H1 (cell line): ENCODE data around the gene CACNG5. TPM values are rescaled to one million over a fixed set of nuclear protein-coding genes. Genes with fewer than 3 reads are reported as not detected.

ENCODE experiments used
- CTCF ChIA-PET: fragments of 300-600 bp; sonication (Branson Sonifier 250); formaldehyde crosslinking; loops from one replicate; lab custom pipeline; 2021; ENCODE audit not compliant: partially characterized antibody; lab: Charles Lee
- POLR2A ChIA-PET: fragments of 300-600 bp; sonication (Branson Sonifier 250); formaldehyde crosslinking; loops from one replicate; lab custom pipeline; 2021; ENCODE audit warnings: inconsistent platforms; ENCODE audit not compliant: partially characterized antibody; lab: Charles Lee
- DNase-seq, 2 experiments: peaks; one replicate each; pipeline versions ENCODE4 v3.0.0 to v3.0.0-alpha.2; 2010 to 2022; ENCODE audit warnings: low spot score in 2 of 2, low read depth in 1 of 2, mixed read lengths in 1 of 2
- FAIRE-seq: peaks from 2 replicates; lab custom pipeline; 2011; peaks lifted over from hg19 to GRCh38; lab: Jason Lieb, UNC
- H2AFZ ChIP-seq: 2 replicates; pipeline ENCODE4 v1.8.1; 2012; ENCODE audit warnings: low read length, inconsistent platforms
- H2AK5ac ChIP-seq: 2 replicates; pipeline ENCODE4 v1.6.1; 2013; ENCODE audit warnings: low read depth, low read length
- H2BK120ac ChIP-seq: replicated peaks from 2 replicates; pipeline ENCODE3; 2013; ENCODE audit warnings: low read depth, low read length, inconsistent platforms
- H2BK12ac ChIP-seq: 2 replicates; pipeline ENCODE4 v1.6.1; 2013; ENCODE audit warnings: low read depth, low read length
- H2BK15ac ChIP-seq: 2 replicates; pipeline ENCODE4 v1.6.1; 2013; ENCODE audit warnings: low read length
- H2BK20ac ChIP-seq: 2 replicates; pipeline ENCODE4 v1.6.1; 2013; ENCODE audit warnings: low read length
- H2BK5ac ChIP-seq: 2 replicates; pipeline ENCODE4 v1.6.1; 2013; ENCODE audit warnings: low read depth, low read length
- H3K14ac ChIP-seq: 2 replicates; pipeline ENCODE4 v1.6.1; 2013; ENCODE audit warnings: inconsistent platforms; ENCODE audit not compliant: insufficient read length
- H3K18ac ChIP-seq: 2 replicates; pipeline ENCODE4 v1.6.1; 2013; ENCODE audit warnings: low read length; ENCODE audit errors: extremely low read depth
- H3K23ac ChIP-seq: 2 replicates; pipeline ENCODE4 v1.6.1; 2013; ENCODE audit warnings: inconsistent platforms; ENCODE audit not compliant: insufficient read length
- H3K23me2 ChIP-seq: 2 replicates; pipeline ENCODE4 v1.6.1; 2013; ENCODE audit warnings: low read depth, low read length
- H3K27ac ChIP-seq: 2 replicates; pipeline ENCODE4 v1.6.1; 2011; ENCODE audit warnings: low read depth, low read length, inconsistent platforms
- H3K27me3 ChIP-seq, 4 experiments: replicated peaks in 1 of 4; 1 replicate in 1 of 4; 2 replicates in 3 of 4; pipeline versions ENCODE4 v1.6.1 to v1.8.1; 2011 to 2013; ENCODE audit warnings: low read length in 3 of 4, mild to moderate bottlenecking in 3 of 4, inconsistent platforms in 2 of 4, mixed read lengths in 2 of 4, moderate library complexity in 1 of 4; ENCODE audit not compliant: control insufficient read depth in 3 of 4, insufficient read depth in 3 of 4; ENCODE audit errors: extremely low read depth in 1 of 4
- H3K36me3 ChIP-seq, 4 experiments: 2 replicates each; pipeline versions ENCODE4 v1.6.1 to v1.8.1; 2011 to 2013; ENCODE audit warnings: mild to moderate bottlenecking in 4 of 4, low read length in 3 of 4, moderate library complexity in 2 of 4, control low read depth in 1 of 4, inconsistent platforms in 1 of 4; ENCODE audit not compliant: insufficient read depth in 4 of 4, control insufficient read depth in 2 of 4
- H3K4ac ChIP-seq: replicated peaks from 2 replicates; pipeline ENCODE3; 2013; ENCODE audit warnings: low read length, low read depth, mixed read lengths, inconsistent platforms; ENCODE audit not compliant: insufficient read length
- H3K4me1 ChIP-seq, 4 experiments: replicated peaks in 1 of 4; 1 replicate in 1 of 4; 2 replicates in 3 of 4; pipeline versions ENCODE4 v1.6.1 to v1.8.1; 2011 to 2013; ENCODE audit warnings: low read length in 3 of 4, inconsistent platforms in 2 of 4, mixed read lengths in 1 of 4; ENCODE audit not compliant: insufficient read depth in 4 of 4, control insufficient read depth in 3 of 4
- H3K4me2 ChIP-seq, 2 experiments: 2 replicates each; pipeline versions ENCODE4 v1.6.1 to v1.8.1; 2011 to 2013; ENCODE audit warnings: low read depth in 2 of 2, low read length in 2 of 2, control low read depth in 1 of 2, inconsistent platforms in 1 of 2, mild to moderate bottlenecking in 1 of 2; ENCODE audit not compliant: insufficient read depth in 1 of 2
- H3K4me3 ChIP-seq, 4 experiments: fragments of 200-600, 300-600 bp in 1 of 4; sonication (generic), shearing (Covaris generic), sonication (Bioruptor Twin) in 1 of 4; 2 replicates each; pipeline versions ENCODE4 v1.5.1 to v1.8.1; 2011 to 2016; ENCODE audit warnings: low read length in 4 of 4, low read depth in 3 of 4, control low read depth in 2 of 4, inconsistent platforms in 2 of 4, mild to moderate bottlenecking in 2 of 4, mixed read lengths in 1 of 4, moderate library complexity in 1 of 4; ENCODE audit not compliant: insufficient read depth in 2 of 4; ENCODE audit errors: extremely low read depth in 1 of 4
- H3K56ac ChIP-seq: replicated peaks from 2 replicates; pipeline ENCODE3; 2013; ENCODE audit warnings: low read depth, mild to moderate bottlenecking, mixed read lengths, low read length, inconsistent platforms; ENCODE audit not compliant: insufficient read length
- H3K79me1 ChIP-seq: 2 replicates; pipeline ENCODE4 v1.6.1; 2013; ENCODE audit warnings: low read depth, low read length, control low read depth
- H3K79me2 ChIP-seq, 2 experiments: 2 replicates each; pipeline versions ENCODE4 v1.6.1 to v1.8.1; 2012 to 2013; ENCODE audit warnings: low read length in 2 of 2, mild to moderate bottlenecking in 2 of 2, inconsistent platforms in 1 of 2; ENCODE audit not compliant: insufficient read depth in 2 of 2, control insufficient read depth in 1 of 2
- H3K9ac ChIP-seq, 4 experiments: replicated peaks in 1 of 4; 1 replicate in 1 of 4; 2 replicates in 3 of 4; pipeline versions ENCODE4 v1.6.1 to v1.8.1; 2011 to 2013; ENCODE audit warnings: low read depth in 3 of 4, low read length in 3 of 4, control low read depth in 2 of 4, mild to moderate bottlenecking in 2 of 4, moderate library complexity in 2 of 4, inconsistent platforms in 1 of 4; ENCODE audit errors: extremely low read depth in 1 of 4
- H3K9me3 ChIP-seq, 2 experiments: 2 replicates each; pipeline versions ENCODE4 v1.6.1 to v1.8.1; 2012 to 2013; ENCODE audit warnings: mild to moderate bottlenecking in 2 of 2, moderate library complexity in 2 of 2, control low read depth in 1 of 2, inconsistent platforms in 1 of 2, low read depth in 1 of 2, low read length in 1 of 2, mixed read lengths in 1 of 2; ENCODE audit not compliant: insufficient read depth in 2 of 2
- H4K20me1 ChIP-seq, 2 experiments: replicated peaks in 1 of 2; 2 replicates each; pipeline versions ENCODE3 to v1.8.1; 2011 to 2013; ENCODE audit warnings: inconsistent platforms in 2 of 2, low read length in 2 of 2, mild to moderate bottlenecking in 1 of 2; ENCODE audit not compliant: insufficient read depth in 2 of 2, control insufficient read depth in 1 of 2
- H4K5ac ChIP-seq: 2 replicates; pipeline ENCODE4 v1.6.1; 2013; ENCODE audit warnings: low read length, low read depth, mixed read lengths, inconsistent platforms; ENCODE audit not compliant: insufficient read length
- H4K8ac ChIP-seq: 2 replicates; pipeline ENCODE4 v1.8.0; 2013; ENCODE audit warnings: mild to moderate bottlenecking, moderate library complexity, low read length, inconsistent platforms; ENCODE audit not compliant: insufficient read depth; ENCODE audit errors: extremely low read depth
- H4K91ac ChIP-seq: replicated peaks from 2 replicates; pipeline ENCODE3; 2013; ENCODE audit warnings: low read length, mixed read lengths, inconsistent platforms; ENCODE audit not compliant: insufficient read length
- ASH2L ChIP-seq: fragments of 200-600, 300-600 bp; sonication (generic); IDR thresholded peaks from one replicate; pipeline ENCODE4 v1.7.1; 2017; ENCODE audit warnings: low read length
- JUN ChIP-seq: IDR thresholded peaks from 2 replicates; pipeline ENCODE4 v1.6.1; 2011; ENCODE audit warnings: low read depth, mild to moderate bottlenecking, improper control_type of control experiment, low read length
- WGBS, 2 experiments: shearing (Covaris generic) in 1 of 2; methylation state at CpG; one replicate each; pipeline versions ENCODE4 v1.1.6 to v1.1.7; 2013 to 2015; ENCODE audit warnings: low lambda C conversion rate in 2 of 2, mixed read lengths in 2 of 2, inconsistent platforms in 1 of 2, low coverage in 1 of 2, missing lambda C conversion rate in 1 of 2; ENCODE audit not compliant: insufficient replicate concordance in 2 of 2, insufficient coverage in 1 of 2, insufficient read length in 1 of 2; ENCODE audit errors: extremely low coverage in 1 of 2, missing lambda C conversion rate in 1 of 2; 5-methylcytosine and 5-hydroxymethylcytosine counted together
- polyA plus RNA-seq, 7 experiments: library from polyadenylated mRNA; depleted of rRNA in 3 of 7; stranded (reverse) in 5 of 7; unstranded in 2 of 7; fragments of >200 nt in 5 of 7; fragments of 200-250 nt in 2 of 7; gene quantifications; 1 replicate in 5 of 7; 2 replicates in 1 of 7; 4 replicates in 1 of 7; pipeline versions ENCODE4 v1.2.1 to v1.2.3, GENCODE V29; 2011 to 2013; ENCODE audit warnings: missing spikeins in 2 of 7, mixed read lengths in 2 of 7
- total RNA-seq: library from RNA; stranded (reverse); fragmentation: NEBNext Ultra II Directional; extraction: Animal tissue kit (Norgen Biotek cat#: 25700); gene quantifications from 2 replicates; pipeline ENCODE4 v1.2.1, GENCODE V29; 2021
- TF ChIP-seq, protein P1 (sequence below), 3 experiments: IDR thresholded peaks; 1 replicate in 2 of 3; 2 replicates in 1 of 3; pipeline versions ENCODE4 v1.5.1 to v1.6.1; 2011; ENCODE audit warnings: low read length in 3 of 3, mild to moderate bottlenecking in 3 of 3, inconsistent platforms in 2 of 3, low read depth in 1 of 3, moderate library complexity in 1 of 3; ENCODE audit not compliant: insufficient read depth in 1 of 3; ENCODE audit errors: control extremely low read depth in 1 of 3

The CACNG5 gene
- total and polyA plus RNA-seq, 2 of the 8 experiments (the other 6 are each of a cell fraction or from before 2014, with no cell fraction given), result 2.2 to 3.1 TPM

DNA sequence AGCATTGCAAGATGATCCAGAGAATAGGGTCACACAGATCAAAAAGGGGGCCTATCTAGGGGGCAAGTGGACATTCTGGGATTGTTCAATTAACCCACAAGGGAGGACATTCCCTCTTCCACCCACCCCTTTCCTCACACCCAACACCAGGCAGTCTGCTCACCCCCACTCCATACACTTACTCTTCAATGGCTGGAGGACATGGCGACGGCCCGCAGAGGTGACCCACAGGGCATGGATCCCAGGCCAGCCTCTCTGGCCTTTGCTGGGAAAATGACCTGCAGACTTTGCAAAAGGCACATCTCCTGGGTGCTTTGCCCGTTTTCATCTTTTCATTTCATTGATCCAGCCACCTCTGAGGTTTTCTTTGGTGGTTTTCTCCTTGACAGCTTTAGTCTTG, 1.7 kb upstream of the CACNG5 start:
- Histone ChIP-seq H3K27ac (no peak overlapping the region), H3K27me3 (peaks cover 0 to 13% (median 9%) of the 10 kb centered on the region in 4 experiments; a peak in 5 of 7 replicates), H3K79me2 (no peaks in the 10 kb centered on the region), H3K4ac (no peak overlapping the region), H3K4me2 (no peak overlapping the region), H3K36me3 (no peaks in the 10 kb centered on the region), H3K4me1 (peaks cover 2 to 20% (median 9%) of the 10 kb centered on the region in 4 experiments), H3K9me3 (no peaks in the 10 kb centered on the region), H3K4me3 (no peak overlapping the region), H2AK5ac (no peak overlapping the region), H3K23me2 (peaks cover 5% of the 10 kb centered on the region; the same call in 1 of the 2 replicates), H3K23ac (no peak overlapping the region), H2BK5ac (no peak overlapping the region), H2BK120ac (no peak overlapping the region), H3K79me1 (no peaks in the 10 kb centered on the region), H4K5ac (no peak overlapping the region), H2BK15ac (no peak overlapping the region), H4K8ac (no peak overlapping the region), H3K9ac (no peak overlapping the region), H2BK20ac (no peak overlapping the region), H3K14ac (no peak overlapping the region), H4K91ac (no peak overlapping the region), H2AFZ (no peak overlapping the region), H2BK12ac (no peak overlapping the region), H3K18ac (no peak overlapping the region), H3K56ac (no peak overlapping the region), H4K20me1 (no peaks in the 10 kb centered on the region)
- no peak for DNase-seq
- ChIA-PET POLR2A (interaction anchor here (0.9 kb wide), 1 partner anchor 105 kb away, joined by 4 read pairs; no protein-coding TSS in a partner anchor), CTCF (interaction anchor here (1.4 to 1.5 kb wide), 2 partner anchors 96 to 136 kb away, joined by 3 to 4 read pairs; no protein-coding TSS in a partner anchor)
- FAIRE-seq, result no peak
- WGBS, 2 experiments, result 86% methylated on average over 4 of the region's 4 CpGs; no CpG with 5 or more reads in 1 of the 2 experiments
- TF ChIP-seq ASH2L, result no peak
- TF ChIP-seq, protein P1, sequence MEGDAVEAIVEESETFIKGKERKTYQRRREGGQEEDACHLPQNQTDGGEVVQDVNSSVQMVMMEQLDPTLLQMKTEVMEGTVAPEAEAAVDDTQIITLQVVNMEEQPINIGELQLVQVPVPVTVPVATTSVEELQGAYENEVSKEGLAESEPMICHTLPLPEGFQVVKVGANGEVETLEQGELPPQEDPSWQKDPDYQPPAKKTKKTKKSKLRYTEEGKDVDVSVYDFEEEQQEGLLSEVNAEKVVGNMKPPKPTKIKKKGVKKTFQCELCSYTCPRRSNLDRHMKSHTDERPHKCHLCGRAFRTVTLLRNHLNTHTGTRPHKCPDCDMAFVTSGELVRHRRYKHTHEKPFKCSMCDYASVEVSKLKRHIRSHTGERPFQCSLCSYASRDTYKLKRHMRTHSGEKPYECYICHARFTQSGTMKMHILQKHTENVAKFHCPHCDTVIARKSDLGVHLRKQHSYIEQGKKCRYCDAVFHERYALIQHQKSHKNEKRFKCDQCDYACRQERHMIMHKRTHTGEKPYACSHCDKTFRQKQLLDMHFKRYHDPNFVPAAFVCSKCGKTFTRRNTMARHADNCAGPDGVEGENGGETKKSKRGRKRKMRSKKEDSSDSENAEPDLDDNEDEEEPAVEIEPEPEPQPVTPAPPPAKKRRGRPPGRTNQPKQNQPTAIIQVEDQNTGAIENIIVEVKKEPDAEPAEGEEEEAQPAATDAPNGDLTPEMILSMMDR (IDR thresholded peaks at IDR 0.05; ENCODE audit: control extremely low read depth in 1 of 3, insufficient read depth in 1 of 3, low read depth in 1 of 3, low read length in 3 of 3), result no peak
- TF ChIP-seq JUN, result no peak
